GM19324 (cell line): ENCODE data around the gene GRAP2.

Experiments
- ATAC-seq: cut with Tn5 transposase; IDR thresholded peaks from one replicate; pipeline ENCODE4 v1.9.1; 2021; ENCODE audit warnings: mild to moderate bottlenecking, moderate library complexity; ENCODE audit not compliant: unreplicated experiment, low FRiP score

GRAP2 gene

GRCh38 chr22:39920134-39920743 lies 19.4 kb downstream of the GRAP2 start:
- ATAC-seq: no peak

- no peak for ATAC-seq
These were observed 22.8 kb downstream of the GRAP2 start for GRCh38 chr22:39923696-39924095.

- ATAC-seq: no peak
These were observed 23.4 kb downstream of the GRAP2 start for GRCh38 chr22:39924286-39924685.

GRCh38 chr22:39925273-39925672 lies 24.4 kb downstream of the GRAP2 start:
- no peak for ATAC-seq

GRCh38 chr22:39925909-39926679 lies 25.2 kb downstream of the GRAP2 start:
- no peak for ATAC-seq

GRCh38 chr22:39926753-39927152 lies 25.9 kb downstream of the GRAP2 start:
- ATAC-seq: no peak

GRCh38 chr22:39927544-39927943 lies 26.7 kb downstream of the GRAP2 start:
- no peak for ATAC-seq

- ATAC-seq: no peak
These were observed 27.9 kb downstream of the GRAP2 start for GRCh38 chr22:39928536-39929520.

GRCh38 chr22:39931251-39931650 lies 30.4 kb downstream of the GRAP2 start:
- ATAC-seq: no peak

GRCh38 chr22:39932166-39932565 lies 31.3 kb downstream of the GRAP2 start:
- ATAC-seq: no peak

GRCh38 chr22:39932918-39933649 lies 32.2 kb downstream of the GRAP2 start:
- no peak for ATAC-seq

GRCh38 chr22:39933741-39934140 lies 32.9 kb downstream of the GRAP2 start:
- ATAC-seq: no peak

GRCh38 chr22:39935116-39935515 lies 34.2 kb downstream of the GRAP2 start:
- ATAC-seq: no peak

GRCh38 chr22:39935612-39936011 lies 34.7 kb downstream of the GRAP2 start:
- ATAC-seq: no peak

- no peak for ATAC-seq
These were observed 35.8 kb downstream of the GRAP2 start for GRCh38 chr22:39936523-39937145.

- ATAC-seq: no peak
These were observed 37.0 kb downstream of the GRAP2 start for GRCh38 chr22:39937906-39938305.

GRCh38 chr22:39938509-39939111 lies 37.7 kb downstream of the GRAP2 start:
- ATAC-seq: no peak

GRCh38 chr22:39939830-39940229 lies 38.9 kb downstream of the GRAP2 start:
- no peak for ATAC-seq

- ATAC-seq: no peak
These were observed 39.9 kb downstream of the GRAP2 start for GRCh38 chr22:39940757-39941305.
